Lower leg skin (tissue), 4 donors: ENCODE data around the gene EHD4. TPM values are rescaled to one million over a fixed set of nuclear protein-coding genes. Genes with fewer than 3 reads are reported as not detected.

Experiments used
- DNase-seq, 2 donors: peaks; one replicate each; pipeline ENCODE4 v3.0.0-alpha.2; 2019; ENCODE audit warnings: low spot score in 2 of 2
- H3K4me3 ChIP-seq: fragments of 200-600 bp; sonication (generic); 2 replicates; pipeline ENCODE4 v1.5.1; 2017; ENCODE audit warnings: mild to moderate bottlenecking, low read depth; ENCODE audit not compliant: poor library complexity, severe bottlenecking
- POLR2A ChIP-seq, 2 donors: fragments of 450-650 bp; IDR thresholded peaks; one replicate each; pipeline ENCODE4 v1.6.1; 2016 to 2017; ENCODE audit warnings: antibody characterized with exemption in 2 of 2, mild to moderate bottlenecking in 1 of 2, moderate library complexity in 1 of 2
- WGBS, 2 donors: methylation state at CpG; one replicate each; pipeline ENCODE4 v1.1.5; 2018; 5-methylcytosine and 5-hydroxymethylcytosine counted together
- intact Hi-C: fragments of 100-400 bp; cut with DNase I; formaldehyde crosslinking; loops from one replicate; pipeline ENCODE4 v1.15.0; 2023; ENCODE audit warnings: low total_unique reads
- total RNA-seq, 4 donors: library from RNA; depleted of rRNA; stranded (reverse); fragments of >200 nt; gene quantifications; one replicate each; pipeline ENCODE4 v1.1.0, GENCODE V29; 2016
- TF ChIP-seq, protein P1 (sequence below), 3 donors: fragments of 450-650 bp; IDR thresholded peaks; one replicate each; pipeline ENCODE4 v1.5.1; 2016; ENCODE audit warnings: antibody characterized with exemption in 3 of 3, mild to moderate bottlenecking in 3 of 3, moderate library complexity in 2 of 3

The EHD4 gene
- total RNA-seq, 4 donors from 2014 or later = 19.6 to 27.3 (median 23.3) TPM

- intact Hi-C loops = no loop called here
- TF ChIP-seq POLR2A (IDR thresholded peaks at IDR 0.05) = no peak
- DNase-seq = no peak
Observed at GRCh38 chr15:42009022-42009421, 36.7 kb upstream of the EHD4 start.

DNA sequence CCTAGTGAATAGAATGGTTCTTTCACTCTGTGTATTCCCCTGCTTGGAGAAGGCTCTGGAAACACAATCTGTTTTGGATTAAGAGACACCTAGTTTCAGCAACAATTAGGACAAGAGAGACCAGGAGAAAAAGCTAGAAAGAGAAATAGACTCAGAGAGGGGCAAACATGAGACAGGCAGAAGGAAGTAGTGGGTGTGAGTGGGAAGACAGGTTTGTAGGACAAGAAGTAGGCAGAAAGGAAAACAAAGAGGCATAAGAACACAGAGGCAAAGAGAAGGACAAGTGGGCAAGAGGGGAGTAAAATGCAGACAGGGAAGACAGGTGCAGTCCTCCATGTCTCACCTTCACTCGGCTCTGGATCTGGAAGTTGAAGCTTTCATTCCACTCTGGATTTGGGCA, 35.0 kb upstream of the EHD4 start:
- TF ChIP-seq, protein P1, sequence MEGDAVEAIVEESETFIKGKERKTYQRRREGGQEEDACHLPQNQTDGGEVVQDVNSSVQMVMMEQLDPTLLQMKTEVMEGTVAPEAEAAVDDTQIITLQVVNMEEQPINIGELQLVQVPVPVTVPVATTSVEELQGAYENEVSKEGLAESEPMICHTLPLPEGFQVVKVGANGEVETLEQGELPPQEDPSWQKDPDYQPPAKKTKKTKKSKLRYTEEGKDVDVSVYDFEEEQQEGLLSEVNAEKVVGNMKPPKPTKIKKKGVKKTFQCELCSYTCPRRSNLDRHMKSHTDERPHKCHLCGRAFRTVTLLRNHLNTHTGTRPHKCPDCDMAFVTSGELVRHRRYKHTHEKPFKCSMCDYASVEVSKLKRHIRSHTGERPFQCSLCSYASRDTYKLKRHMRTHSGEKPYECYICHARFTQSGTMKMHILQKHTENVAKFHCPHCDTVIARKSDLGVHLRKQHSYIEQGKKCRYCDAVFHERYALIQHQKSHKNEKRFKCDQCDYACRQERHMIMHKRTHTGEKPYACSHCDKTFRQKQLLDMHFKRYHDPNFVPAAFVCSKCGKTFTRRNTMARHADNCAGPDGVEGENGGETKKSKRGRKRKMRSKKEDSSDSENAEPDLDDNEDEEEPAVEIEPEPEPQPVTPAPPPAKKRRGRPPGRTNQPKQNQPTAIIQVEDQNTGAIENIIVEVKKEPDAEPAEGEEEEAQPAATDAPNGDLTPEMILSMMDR (IDR thresholded peaks at IDR 0.05) = no peak
- no peak for TF ChIP-seq POLR2A (IDR thresholded peaks at IDR 0.05)
- H3K4me3 ChIP-seq = no peak overlapping the region
- 81 to 100% methylated on average over 1 of the region's 1 CpG for WGBS, 2 donors
- DNase-seq = no peak
- intact Hi-C loops = no loop called here

More at GRCh38 chr15:42009022-42009421, 36.7 kb upstream of the EHD4 start:
- no peak overlapping the region for H3K4me3 ChIP-seq

DNA sequence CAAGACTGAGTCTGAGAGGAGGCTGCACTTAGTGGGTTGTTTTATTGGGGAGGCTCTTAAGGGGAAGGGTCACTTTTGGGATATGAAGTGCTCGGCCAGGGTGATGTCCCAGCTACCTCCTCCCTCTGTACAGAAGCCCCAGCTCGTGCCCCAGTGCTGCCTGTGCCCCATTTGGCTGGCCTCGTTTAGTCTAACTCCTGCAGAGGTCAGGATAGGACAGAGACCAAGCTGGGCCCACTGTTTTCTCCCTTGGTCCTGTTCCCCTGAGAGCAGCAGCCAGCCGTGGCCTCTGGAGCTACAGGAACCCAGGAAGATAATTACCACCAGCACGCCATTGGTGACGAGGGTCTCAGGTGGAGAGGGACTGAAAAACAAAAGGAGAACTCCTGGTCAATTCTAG, 30.0 kb upstream of the EHD4 start:
- no peak for DNase-seq
- TF ChIP-seq, protein P1 (IDR thresholded peaks at IDR 0.05) = no peak
- no peak for TF ChIP-seq POLR2A (IDR thresholded peaks at IDR 0.05)
- 78% methylated on average over 6 of the region's 6 CpGs for WGBS, 2 donors
- H3K4me3 ChIP-seq = no peak overlapping the region
- intact Hi-C loops = no loop called here

DNA sequence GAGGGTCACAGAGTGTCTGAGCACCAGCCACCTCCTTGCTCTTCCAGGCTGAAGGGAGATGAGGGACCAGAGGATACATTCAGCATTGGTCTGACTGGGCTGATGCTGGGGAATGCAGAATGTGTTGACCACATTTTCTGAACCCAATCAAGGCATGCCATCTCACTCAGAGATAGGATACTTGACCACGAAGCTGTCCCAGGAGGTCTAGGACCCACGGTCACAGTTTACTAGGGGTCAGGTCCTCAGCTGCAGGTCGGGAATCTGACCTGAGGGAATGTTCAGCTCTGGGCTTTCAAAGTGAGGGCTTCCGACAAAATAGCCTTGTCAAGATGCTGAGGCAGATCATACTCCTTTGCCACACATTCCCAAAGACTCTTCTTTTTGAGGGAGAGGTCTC, 28.9 kb upstream of the EHD4 start:
- intact Hi-C loops = no loop called here
- H3K4me3 ChIP-seq = no peak overlapping the region
- TF ChIP-seq, protein P1 (IDR thresholded peaks at IDR 0.05) = no peak
- TF ChIP-seq POLR2A (IDR thresholded peaks at IDR 0.05) = no peak
- no peak for DNase-seq
- 75 to 84% methylated on average over 4 of the region's 4 CpGs for WGBS, 2 donors

GRCh38 chr15:41999290-42000285, 27.2 kb upstream of the EHD4 start:
- no peak for DNase-seq
- TF ChIP-seq POLR2A (IDR thresholded peaks at IDR 0.05) = no peak
- TF ChIP-seq, protein P1 (IDR thresholded peaks at IDR 0.05) = no peak
- no peak overlapping the region for H3K4me3 ChIP-seq
- intact Hi-C loops = no loop called here
- WGBS, 2 donors = 86 to 87% methylated on average over 15 of the region's 15 CpGs

DNA sequence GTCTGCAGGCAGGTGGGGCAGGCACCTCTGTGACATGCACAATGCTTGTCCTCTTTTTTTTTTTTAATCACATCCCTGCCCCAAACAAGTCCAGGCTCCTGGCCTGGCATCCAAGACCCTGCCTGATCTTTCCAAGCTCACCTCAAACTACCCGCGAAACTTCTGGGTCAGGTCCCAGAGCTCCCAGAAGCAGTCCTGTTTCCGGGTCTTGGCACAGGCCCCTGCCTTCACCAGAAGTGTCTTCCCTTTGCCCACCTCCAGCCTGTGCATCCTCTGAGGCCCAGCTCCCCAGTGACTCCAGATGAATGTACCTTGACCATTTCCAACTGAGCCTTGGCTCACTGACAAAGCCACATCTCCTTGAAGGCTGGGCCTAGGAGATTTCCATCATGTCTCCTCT, 25.5 kb upstream of the EHD4 start:
- TF ChIP-seq, protein P1 (IDR thresholded peaks at IDR 0.05) = no peak
- no peak for TF ChIP-seq POLR2A (IDR thresholded peaks at IDR 0.05)
- WGBS, 2 donors = 40 to 44% methylated on average over 3 of the region's 3 CpGs
- intact Hi-C loops = no loop called here
- no peak overlapping the region for H3K4me3 ChIP-seq
- DNase-seq = no peak
